Ishikawa (cell line): ENCODE measurements around the gene TADA2B.

Source experiments
- CEBPB ChIP-seq: IDR thresholded peaks from 2 replicates; pipeline ENCODE4 v1.6.1; 2012
- CREB1 ChIP-seq: IDR thresholded peaks from 2 replicates; pipeline ENCODE4 v1.6.1; 2012; ENCODE audit warnings: low read depth
- EGR1 ChIP-seq: IDR thresholded peaks from 2 replicates; pipeline ENCODE4 v1.6.1; 2012
- EP300 ChIP-seq: IDR thresholded peaks from 2 replicates; pipeline ENCODE4 v1.6.1; 2012; ENCODE audit warnings: borderline replicate concordance
- FOXM1 ChIP-seq: IDR thresholded peaks from 2 replicates; pipeline ENCODE4 v1.6.1; 2012; ENCODE audit warnings: low read depth, borderline replicate concordance
- MAX ChIP-seq: IDR thresholded peaks from 2 replicates; pipeline ENCODE4 v1.6.1; 2012
- NFIC ChIP-seq: IDR thresholded peaks from 2 replicates; pipeline ENCODE4 v1.6.1; 2012
- RAD21 ChIP-seq: IDR thresholded peaks from 2 replicates; pipeline ENCODE4 v1.6.1; 2012; ENCODE audit warnings: low read depth
- REST ChIP-seq: IDR thresholded peaks from 2 replicates; pipeline ENCODE4 v1.6.1; 2012; ENCODE audit warnings: low read depth, mild to moderate bottlenecking
- TAF1 ChIP-seq: IDR thresholded peaks from 2 replicates; pipeline ENCODE4 v1.6.1; 2012; ENCODE audit warnings: low read depth, mild to moderate bottlenecking
- TCF12 ChIP-seq: IDR thresholded peaks from 2 replicates; pipeline ENCODE4 v1.6.1; 2012; ENCODE audit warnings: low read depth
- TEAD4 ChIP-seq: IDR thresholded peaks from 2 replicates; pipeline ENCODE4 v1.6.1; 2012
- USF1 ChIP-seq: IDR thresholded peaks from 2 replicates; pipeline ENCODE4 v1.6.1; 2012
- YY1 ChIP-seq: IDR thresholded peaks from 2 replicates; pipeline ENCODE4 v1.6.1; 2012; ENCODE audit warnings: low read depth
- ZBTB7A ChIP-seq: IDR thresholded peaks from 2 replicates; pipeline ENCODE4 v1.6.1; 2012; ENCODE audit warnings: low read depth

TADA2B gene

GRCh38 chr4:7051144-7051495, 7.9 kb downstream of the TADA2B start:
- TF ChIP-seq FOXM1, result no peak
- TF ChIP-seq CEBPB, result no peak
- no peak for TF ChIP-seq EGR1
- TF ChIP-seq MAX, result no peak
- TF ChIP-seq USF1, result no peak
- no peak for TF ChIP-seq TCF12
- no peak for TF ChIP-seq TEAD4

GRCh38 chr4:7051905-7052304, 8.7 kb downstream of the TADA2B start:
- TF ChIP-seq EP300, result no peak

- TF ChIP-seq ZBTB7A (no peak), MAX (no peak), TAF1 (no peak), REST (no peak), EGR1 (no peak), EP300 (no peak), USF1 (no peak), FOXM1 (no peak), CREB1 (no peak), YY1 (no peak), TEAD4 (no peak), RAD21 (no peak), CEBPB (no peak), NFIC (no peak), TCF12 (no peak)
These were observed 9.1 kb downstream of the TADA2B start for GRCh38 chr4:7052313-7052712.

GRCh38 chr4:7052923-7053715, 9.9 kb downstream of the TADA2B start:
- TF ChIP-seq YY1, result no peak
- TF ChIP-seq EP300, result no peak
- TF ChIP-seq TCF12, result no peak
- no peak for TF ChIP-seq TAF1
- TF ChIP-seq MAX, result no peak
- TF ChIP-seq TEAD4, result no peak
- no peak for TF ChIP-seq ZBTB7A
- no peak for TF ChIP-seq NFIC
- TF ChIP-seq RAD21, result no peak
- no peak for TF ChIP-seq CEBPB

GRCh38 chr4:7054106-7054880, 11.1 kb downstream of the TADA2B start:
- TF ChIP-seq ZBTB7A (no peak), REST (no peak), CEBPB (no peak), EP300 (no peak), TAF1 (no peak), CREB1 (no peak), RAD21 (no peak), EGR1 (no peak), YY1 (no peak), MAX (no peak), USF1 (no peak), TEAD4 (no peak), FOXM1 (no peak), NFIC (no peak), TCF12 (no peak)
